IPS-18a (cell line): ENCODE results near the gene ACOT7.

Experiments
- H3K27ac ChIP-seq: one replicate; pipeline ENCODE4 v1.5.1; 2013; ENCODE audit warnings: low read length
- H3K27me3 ChIP-seq: one replicate; pipeline ENCODE4 v1.6.1; 2013; ENCODE audit warnings: mild to moderate bottlenecking, low read length; ENCODE audit not compliant: control insufficient read depth, insufficient read depth
- H3K36me3 ChIP-seq: one replicate; pipeline ENCODE4 v1.6.1; 2013; ENCODE audit warnings: low read depth, low read length; ENCODE audit not compliant: control insufficient read depth
- H3K4me1 ChIP-seq: one replicate; pipeline ENCODE4 v1.6.1; 2013; ENCODE audit warnings: low read depth, low read length; ENCODE audit not compliant: control insufficient read depth
- H3K4me3 ChIP-seq: one replicate; pipeline ENCODE4 v1.5.1; 2013; ENCODE audit warnings: low read length
- H3K9ac ChIP-seq: one replicate; pipeline ENCODE4 v1.6.1; 2013; ENCODE audit warnings: mild to moderate bottlenecking, low read length, moderate library complexity
- H3K9me3 ChIP-seq: one replicate; pipeline ENCODE4 v1.6.1; 2013; ENCODE audit warnings: low read depth, low read length; ENCODE audit not compliant: control insufficient read depth

Gene ACOT7

GRCh38 chr1:6329396-6329795, 64.2 kb downstream of the ACOT7 start:
- H3K9me3 ChIP-seq: no peaks in the 10 kb centered on the region
- H3K27ac ChIP-seq: no peak overlapping the region
- no peak overlapping the region for H3K9ac ChIP-seq
- H3K27me3 ChIP-seq: no peaks in the 10 kb centered on the region
- H3K4me1 ChIP-seq: no peaks in the 10 kb centered on the region
- H3K4me3 ChIP-seq: no peak overlapping the region
- H3K36me3 ChIP-seq: peaks cover 8% of the 10 kb centered on the region

DNA sequence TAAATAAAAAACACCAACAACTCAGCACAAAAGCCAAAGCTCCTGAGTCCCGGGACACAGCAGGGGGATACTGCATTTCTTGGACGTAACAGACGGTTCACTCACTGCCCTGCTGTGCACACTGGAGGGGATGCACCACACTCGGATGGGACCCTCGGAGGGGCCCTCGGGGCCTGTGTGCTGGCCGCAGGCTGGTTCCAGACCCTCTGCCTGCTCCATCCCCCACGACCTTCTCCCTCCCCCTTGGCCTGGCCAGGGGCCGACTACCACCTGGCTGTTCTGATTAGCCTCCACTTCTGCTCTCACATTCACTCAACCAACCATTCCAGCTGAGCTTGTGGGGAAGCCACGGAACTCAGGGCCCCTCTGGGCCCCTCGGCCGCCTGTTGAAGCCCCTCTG, 64.9 kb downstream of the ACOT7 start:
- Histone ChIP-seq H3K4me1 (no peaks in the 10 kb centered on the region), H3K9me3 (no peaks in the 10 kb centered on the region), H3K27ac (no peak overlapping the region), H3K36me3 (peaks cover 8% of the 10 kb centered on the region), H3K9ac (no peak overlapping the region), H3K27me3 (no peaks in the 10 kb centered on the region), H3K4me3 (no peak overlapping the region)

- H3K36me3 ChIP-seq: peaks cover 8% of the 10 kb centered on the region
Measured at GRCh38 chr1:6328091-6328490, 65.5 kb downstream of the ACOT7 start.

DNA sequence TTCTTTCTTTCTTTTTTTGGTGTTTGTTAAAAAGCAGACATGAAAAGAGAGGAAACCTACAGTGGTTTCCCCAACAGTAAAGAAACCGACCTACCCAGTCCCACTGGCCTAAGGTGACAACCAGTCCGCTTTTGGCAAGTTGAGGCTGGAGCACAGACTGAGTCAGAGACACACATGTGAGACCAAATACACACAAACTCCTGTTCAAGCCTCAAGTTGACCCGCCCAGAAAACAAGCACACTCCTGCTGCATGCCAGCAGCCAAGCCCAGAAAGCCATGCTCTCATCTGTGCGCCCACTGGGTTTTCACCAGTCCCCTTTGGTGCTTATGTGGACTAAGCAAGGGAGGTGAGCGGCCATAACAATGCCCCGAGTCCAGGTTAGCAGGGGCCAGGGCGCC, 68.1 kb downstream of the ACOT7 start:
- Histone ChIP-seq H3K4me3 (no peak overlapping the region), H3K27me3 (no peaks in the 10 kb centered on the region), H3K9me3 (no peaks in the 10 kb centered on the region), H3K4me1 (no peaks in the 10 kb centered on the region), H3K27ac (no peak overlapping the region), H3K9ac (no peak overlapping the region), H3K36me3 (peaks cover 3% of the 10 kb centered on the region)

More at GRCh38 chr1:6328091-6328490, 65.5 kb downstream of the ACOT7 start:
- Histone ChIP-seq H3K9ac (no peak overlapping the region), H3K4me3 (no peak overlapping the region), H3K4me1 (no peaks in the 10 kb centered on the region), H3K27ac (no peak overlapping the region), H3K9me3 (no peaks in the 10 kb centered on the region), H3K27me3 (no peaks in the 10 kb centered on the region)

GRCh38 chr1:6322161-6322560, 71.4 kb downstream of the ACOT7 start:
- H3K4me3 ChIP-seq: no peak overlapping the region
- no peaks in the 10 kb centered on the region for H3K4me1 ChIP-seq
- H3K27me3 ChIP-seq: no peaks in the 10 kb centered on the region
- H3K9me3 ChIP-seq: no peaks in the 10 kb centered on the region
- peaks cover 2% of the 10 kb centered on the region for H3K36me3 ChIP-seq
- no peak overlapping the region for H3K9ac ChIP-seq
- H3K27ac ChIP-seq: no peak overlapping the region

DNA sequence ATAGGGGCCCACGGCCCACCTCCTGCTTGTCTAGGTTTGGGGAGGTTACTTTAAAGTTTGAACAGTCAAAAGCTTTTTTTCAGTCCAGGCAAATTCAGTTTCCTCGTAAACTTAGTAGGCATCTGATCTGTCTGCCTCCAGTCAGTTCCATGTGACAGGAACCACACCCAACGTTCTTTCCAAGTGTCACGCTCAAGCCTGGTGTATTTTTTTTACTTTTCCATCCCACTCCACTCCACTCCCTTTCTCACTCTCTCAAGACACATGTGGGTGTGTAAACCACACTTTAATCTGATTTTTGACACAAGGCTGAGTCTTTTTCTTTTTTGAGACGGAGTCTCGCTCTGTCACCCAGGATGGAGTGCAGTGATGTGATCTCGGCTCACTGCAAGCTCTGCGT, 72.4 kb downstream of the ACOT7 start:
- H3K9ac ChIP-seq: no peak overlapping the region
- H3K27me3 ChIP-seq: no peaks in the 10 kb centered on the region
- H3K9me3 ChIP-seq: no peaks in the 10 kb centered on the region
- H3K27ac ChIP-seq: no peak overlapping the region
- H3K36me3 ChIP-seq: peaks cover 4% of the 10 kb centered on the region
- no peaks in the 10 kb centered on the region for H3K4me1 ChIP-seq
- H3K4me3 ChIP-seq: no peak overlapping the region

GRCh38 chr1:6317098-6317760, 76.3 kb downstream of the ACOT7 start:
- Histone ChIP-seq H3K36me3 (peaks cover 8% of the 10 kb centered on the region), H3K4me1 (no peaks in the 10 kb centered on the region), H3K27ac (no peak overlapping the region), H3K27me3 (no peaks in the 10 kb centered on the region), H3K4me3 (no peak overlapping the region), H3K9ac (no peak overlapping the region), H3K9me3 (no peaks in the 10 kb centered on the region)

GRCh38 chr1:6316240-6317097, 77.1 kb downstream of the ACOT7 start:
- H3K9me3 ChIP-seq: no peaks in the 10 kb centered on the region
- H3K27me3 ChIP-seq: no peaks in the 10 kb centered on the region
- H3K4me3 ChIP-seq: no peak overlapping the region
- no peaks in the 10 kb centered on the region for H3K4me1 ChIP-seq
- no peak overlapping the region for H3K9ac ChIP-seq
- peaks cover 8% of the 10 kb centered on the region for H3K36me3 ChIP-seq
- no peak overlapping the region for H3K27ac ChIP-seq

DNA sequence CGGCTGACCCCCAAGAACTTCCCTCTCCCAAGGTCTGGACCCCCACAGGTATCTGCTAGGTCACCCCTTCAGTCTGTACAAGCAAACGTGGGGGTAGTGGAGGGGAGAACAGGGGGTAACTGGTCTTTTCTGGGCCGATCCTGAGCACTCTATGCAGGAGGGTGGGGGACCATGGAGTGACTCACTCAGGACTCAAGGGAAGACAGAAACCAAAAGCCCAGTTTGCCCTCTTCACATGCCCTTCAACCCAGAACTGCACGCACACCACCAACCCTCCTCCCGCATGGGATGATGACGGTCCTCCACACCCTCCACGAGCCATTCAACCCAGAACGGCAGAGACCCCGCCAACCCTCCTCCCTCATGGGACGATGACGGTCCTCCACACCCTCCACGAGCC, 79.1 kb downstream of the ACOT7 start:
- Histone ChIP-seq H3K4me3 (no peak overlapping the region), H3K36me3 (peaks cover 8% of the 10 kb centered on the region)

DNA sequence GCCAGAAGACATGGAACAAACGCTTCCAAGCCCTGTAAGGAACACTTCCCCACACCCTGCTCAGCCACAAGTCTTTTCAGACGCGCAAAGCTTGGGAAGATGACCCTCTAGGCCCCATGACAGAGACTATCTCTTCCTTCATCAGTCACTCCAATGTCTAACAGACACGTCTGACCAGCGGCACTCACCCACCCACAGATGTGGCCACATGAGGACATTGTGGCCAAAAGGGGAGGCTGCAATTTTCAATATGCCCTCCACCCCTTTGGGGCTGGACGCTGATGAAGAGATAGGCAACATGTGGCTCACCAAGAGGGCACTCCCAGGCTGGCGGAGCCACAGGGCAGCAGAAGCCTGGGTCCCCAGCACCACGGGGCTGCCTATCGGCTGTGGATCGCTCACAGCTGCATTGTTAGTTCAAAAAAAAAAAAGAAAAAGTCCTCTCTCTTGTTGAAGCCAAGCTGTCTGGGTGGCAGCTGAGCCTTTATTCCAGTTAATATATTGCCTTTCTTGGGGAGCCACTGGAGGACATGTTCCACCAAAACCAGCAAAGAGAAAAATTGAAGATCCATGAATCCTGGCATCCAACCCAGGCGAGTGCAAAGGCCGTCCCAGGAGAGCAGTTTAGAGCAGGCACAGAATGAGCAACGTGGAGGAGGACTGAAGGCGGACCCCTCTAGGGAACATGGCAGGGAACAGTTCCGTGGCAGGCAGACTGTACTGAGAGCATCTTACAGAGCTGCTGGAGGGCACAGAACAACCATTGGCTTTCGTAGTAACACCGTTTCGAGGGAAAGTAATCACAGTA, 80.0 kb downstream of the ACOT7 start:
- H3K9me3 ChIP-seq: no peaks in the 10 kb centered on the region
- H3K27me3 ChIP-seq: no peaks in the 10 kb centered on the region
- H3K36me3 ChIP-seq: peaks cover 8% of the 10 kb centered on the region
- H3K27ac ChIP-seq: no peak overlapping the region
- no peak overlapping the region for H3K4me3 ChIP-seq
- no peaks in the 10 kb centered on the region for H3K4me1 ChIP-seq
- no peak overlapping the region for H3K9ac ChIP-seq

More for the DNA sequence above, 79.1 kb downstream of the ACOT7 start:
- Histone ChIP-seq H3K9me3 (no peaks in the 10 kb centered on the region), H3K27me3 (no peaks in the 10 kb centered on the region), H3K9ac (no peak overlapping the region), H3K4me1 (no peaks in the 10 kb centered on the region), H3K27ac (no peak overlapping the region)

DNA sequence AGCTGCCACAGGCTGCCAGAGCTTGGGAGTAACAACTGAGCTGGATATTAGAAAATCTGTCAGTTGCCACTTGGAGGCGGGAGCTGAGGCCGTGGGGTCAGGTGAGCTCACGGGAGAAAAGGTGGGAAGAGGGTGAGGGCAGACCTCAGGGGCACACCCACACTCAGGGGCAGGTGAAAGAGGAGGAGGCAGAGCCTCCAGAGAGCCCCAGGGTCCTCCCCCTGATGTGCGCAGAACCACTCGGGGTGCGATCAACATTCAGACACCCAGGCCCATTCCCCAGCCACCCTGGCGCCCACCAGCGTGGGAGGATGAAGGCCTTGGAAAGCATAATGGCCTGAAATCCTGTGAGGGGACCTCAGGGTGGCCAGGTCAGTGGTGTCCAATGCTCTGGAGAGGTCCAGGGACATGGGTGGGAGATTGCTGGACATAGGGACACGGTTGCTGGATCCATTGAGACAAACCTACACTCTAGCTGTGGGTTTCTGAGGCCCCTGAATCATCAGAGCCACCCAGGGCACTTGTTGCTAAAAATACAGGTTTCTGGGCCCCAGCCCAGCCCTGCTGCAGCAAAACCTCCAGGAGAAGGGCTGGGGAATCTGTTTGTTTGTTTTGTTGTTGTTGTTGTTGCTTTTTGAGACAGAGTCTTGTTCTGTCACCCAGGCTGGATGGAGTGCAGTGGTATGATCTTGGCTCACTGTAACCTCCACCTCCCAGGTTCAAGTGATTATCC, 83.3 kb downstream of the ACOT7 start:
- Histone ChIP-seq H3K27ac (no peak overlapping the region), H3K4me1 (no peaks in the 10 kb centered on the region), H3K36me3 (no peaks in the 10 kb centered on the region), H3K9me3 (no peaks in the 10 kb centered on the region), H3K9ac (no peak overlapping the region), H3K27me3 (no peaks in the 10 kb centered on the region), H3K4me3 (no peak overlapping the region)
